HepG2 (cell line): Measurements from ENCODE around the gene NTMT1. TPM values are rescaled to one million over a fixed set of nuclear protein-coding genes. Genes with fewer than 3 reads are reported as not detected.

ENCODE experiments used
- ATAC-seq: fragments of 200-7000 bp; cut with Tn5 transposase; 3 replicates; pipeline ENCODE4 v1.9.1; 2020; ENCODE audit warnings: mild to moderate bottlenecking, moderate library complexity
- BruUV-seq: library from RNA; stranded (reverse); fragments of 400-500 nt; replicated peaks from 2 replicates; lab custom pipeline; 2021; lab: Mats Ljungman, UMichigan
- CTCF ChIA-PET: fragments of 300-600 bp; formaldehyde crosslinking; extraction: SDS; loops from one replicate; lab custom pipeline; 2021; ENCODE audit warnings: low total read pairs, inconsistent platforms, low intra/inter-chr PET ratio; lab: Yijun Ruan, JAX
- POLR2A ChIA-PET: fragments of 350-600 bp; sonication (Branson Sonifier 250); formaldehyde crosslinking; loops from one replicate; lab custom pipeline; 2020; ENCODE audit warnings: antibody characterized with exemption, inconsistent platforms; lab: Yijun Ruan, JAX
- DNase-seq: peaks from one replicate; pipeline ENCODE4 v3.0.0-alpha.2; 2015; ENCODE audit warnings: low spot score
- FAIRE-seq: peaks from 3 replicates; lab custom pipeline; 2011; peaks lifted over from hg19 to GRCh38; lab: Jason Lieb, UNC
- H2AFZ ChIP-seq: one replicate; pipeline ENCODE4 v1.6.1; 2011; ENCODE audit warnings: low read length, inconsistent platforms
- H3K27ac ChIP-seq: fragments of 300-600 bp; 3 replicates; pipeline ENCODE4 v1.8.0; 2011; ENCODE audit warnings: mixed run types, mild to moderate bottlenecking, mixed read lengths, low read length, inconsistent platforms; ENCODE audit not compliant: insufficient read depth; ENCODE audit errors: extremely low read length
- H3K27me3 ChIP-seq, 2 experiments: fragments of 200-600 bp in 1 of 2; 2 replicates in 1 of 2; 3 replicates in 1 of 2; pipeline versions ENCODE4 v1.6.0 to v1.8.0; 2011; ENCODE audit warnings: low read length in 2 of 2, mild to moderate bottlenecking in 2 of 2, moderate library complexity in 2 of 2, inconsistent platforms in 1 of 2; ENCODE audit not compliant: insufficient read depth in 2 of 2, control insufficient read depth in 1 of 2
- H3K36me3 ChIP-seq, 2 experiments: fragments of 200-600 bp in 1 of 2; replicated peaks in 1 of 2; 2 replicates in 1 of 2; 3 replicates in 1 of 2; pipeline versions ENCODE4 v1.5.1 to v1.8.0; 2011; ENCODE audit warnings: low read length in 2 of 2, inconsistent platforms in 1 of 2; ENCODE audit not compliant: insufficient read depth in 2 of 2, control insufficient read depth in 1 of 2
- H3K4me1 ChIP-seq: 2 replicates; pipeline ENCODE4 v1.5.1; 2012; ENCODE audit warnings: low read length, inconsistent platforms; ENCODE audit not compliant: insufficient read depth
- H3K4me2 ChIP-seq: 2 replicates; pipeline ENCODE4 v1.6.0; 2011; ENCODE audit warnings: low read depth, low read length, inconsistent platforms
- H3K4me3 ChIP-seq, 3 experiments: fragments of 200-600 bp in 1 of 3; sonication (generic), shearing (Covaris generic) in 1 of 3; replicated peaks in 1 of 3; 2 replicates each; pipeline ENCODE4 v1.5.1; 2011 to 2016; ENCODE audit warnings: low read length in 3 of 3, inconsistent platforms in 2 of 3, low read depth in 2 of 3, mild to moderate bottlenecking in 2 of 3, control low read depth in 1 of 3, mixed read lengths in 1 of 3; ENCODE audit not compliant: insufficient read depth in 1 of 3
- H3K79me2 ChIP-seq: one replicate; pipeline ENCODE4 v1.6.1; 2011; ENCODE audit warnings: low read length, inconsistent platforms; ENCODE audit not compliant: insufficient read depth
- H3K9ac ChIP-seq: 2 replicates; pipeline ENCODE4 v1.6.0; 2011; ENCODE audit warnings: mild to moderate bottlenecking, low read depth, low read length, inconsistent platforms; ENCODE audit not compliant: insufficient read depth
- H3K9me3 ChIP-seq: 2 replicates; pipeline ENCODE4 v1.5.1; 2012; ENCODE audit warnings: mild to moderate bottlenecking, low read length
- H4K20me1 ChIP-seq: 2 replicates; pipeline ENCODE4 v1.6.0; 2011; ENCODE audit warnings: inconsistent platforms, mild to moderate bottlenecking, low read length, moderate library complexity; ENCODE audit not compliant: insufficient read depth
- DR1 ChIP-seq: sonication (generic); formaldehyde crosslinking; IDR thresholded peaks from 2 replicates; pipeline ENCODE4 v1.8.0; 2021; ENCODE audit warnings: mild to moderate bottlenecking, missing genetic modification reagents, inconsistent platforms
- HHEX ChIP-seq: IDR thresholded peaks from 2 replicates; pipeline ENCODE4 v1.6.1; 2016; ENCODE audit warnings: control low read depth
- KLF12 ChIP-seq: sonication (generic); formaldehyde crosslinking; IDR thresholded peaks from 2 replicates; pipeline ENCODE4 v1.4.0; 2020; ENCODE audit warnings: missing genetic modification reagents, borderline replicate concordance
- SP1 ChIP-seq, 2 experiments: fragments of 450-650 bp in 1 of 2; sonication (generic) in 1 of 2; formaldehyde crosslinking in 1 of 2; IDR thresholded peaks; 2 replicates each; pipeline versions ENCODE4 v1.4.0 to v1.6.1; 2016 to 2020; ENCODE audit warnings: missing genetic modification reagents in 1 of 2
- SRF ChIP-seq: IDR thresholded peaks from 2 replicates; pipeline ENCODE4 v1.6.1; 2011; ENCODE audit warnings: mild to moderate bottlenecking, low read depth, low read length, moderate library complexity
- SRSF4 ChIP-seq: fragments of 200-400 bp; formaldehyde crosslinking; IDR thresholded peaks from one replicate; pipeline ENCODE4 v1.6.1; 2018; ENCODE audit warnings: mild to moderate bottlenecking, low read depth, low read length, moderate library complexity; ENCODE audit not compliant: poor library complexity, severe bottlenecking
- TCF7L2 ChIP-seq: IDR thresholded peaks from 2 replicates; pipeline ENCODE4 v1.6.1; 2011; ENCODE audit warnings: mild to moderate bottlenecking, low read depth, low read length, moderate library complexity
- ZNF460 ChIP-seq: sonication (generic); formaldehyde crosslinking; IDR thresholded peaks from 2 replicates; pipeline ENCODE4 v1.5.1; 2020; ENCODE audit warnings: missing genetic modification reagents, mild to moderate bottlenecking, borderline replicate concordance
- WGBS: methylation state at CpG from one replicate; pipeline ENCODE4 v1.1.6; 2017; ENCODE audit warnings: low lambda C conversion rate; 5-methylcytosine and 5-hydroxymethylcytosine counted together
- in situ Hi-C: cut with HindIII; loops from 2 replicates; pipeline ENCODE4 v1.10.0; 2017; ENCODE audit warnings: low pct_unique_long_range_greater_than_20kb; ENCODE audit not compliant: extremely low pct_ligation_motif_present
- intact Hi-C: fragments of 100-400 bp; cut with micrococcal nuclease; formaldehyde crosslinking; loops from one replicate; pipeline ENCODE4 v1.10.0; 2022; ENCODE audit not compliant: unreplicated experiment
- polyA plus RNA-seq, 8 experiments: library from polyadenylated mRNA; depleted of rRNA in 3 of 8; stranded (reverse) in 7 of 8; unstranded in 1 of 8; fragments of >200 nt; fragmentation: Illumina TruSeq in 4 of 8; extraction: Trizol in 4 of 8; gene quantifications; 2 replicates each; pipeline versions ENCODE4 v1.2.1 to v1.2.3, GENCODE V29; 2011 to 2016; ENCODE audit warnings: low read depth in 4 of 8, missing spikeins in 1 of 8, mixed read lengths in 1 of 8; ENCODE audit not compliant: insufficient read depth in 1 of 8
- total RNA-seq, 5 experiments: library from RNA; depleted of rRNA; stranded (reverse); fragments of >200 nt; fragmentation: Illumina TruSeq; extraction: Trizol; gene quantifications; 2 replicates each; pipeline ENCODE4 v1.2.3, GENCODE V29; 2016; ENCODE audit warnings: low read depth in 1 of 5
- TF ChIP-seq, protein P1 (sequence below): sonication (generic); formaldehyde crosslinking; conservative IDR thresholded peaks from 2 replicates; pipeline ENCODE4 v1.8.0; 2022; ENCODE audit warnings: missing genetic modification reagents
- TF ChIP-seq, protein P2 (sequence below): sonication (generic); formaldehyde crosslinking; IDR thresholded peaks from 2 replicates; pipeline ENCODE4 v1.5.0; 2020; ENCODE audit warnings: missing genetic modification reagents

The NTMT1 gene
- total and polyA plus RNA-seq, 2 of the 13 experiments (the other 11 are each of a cell fraction or from before 2014, with no cell fraction given): 49.1 to 53.8 TPM

DNA sequence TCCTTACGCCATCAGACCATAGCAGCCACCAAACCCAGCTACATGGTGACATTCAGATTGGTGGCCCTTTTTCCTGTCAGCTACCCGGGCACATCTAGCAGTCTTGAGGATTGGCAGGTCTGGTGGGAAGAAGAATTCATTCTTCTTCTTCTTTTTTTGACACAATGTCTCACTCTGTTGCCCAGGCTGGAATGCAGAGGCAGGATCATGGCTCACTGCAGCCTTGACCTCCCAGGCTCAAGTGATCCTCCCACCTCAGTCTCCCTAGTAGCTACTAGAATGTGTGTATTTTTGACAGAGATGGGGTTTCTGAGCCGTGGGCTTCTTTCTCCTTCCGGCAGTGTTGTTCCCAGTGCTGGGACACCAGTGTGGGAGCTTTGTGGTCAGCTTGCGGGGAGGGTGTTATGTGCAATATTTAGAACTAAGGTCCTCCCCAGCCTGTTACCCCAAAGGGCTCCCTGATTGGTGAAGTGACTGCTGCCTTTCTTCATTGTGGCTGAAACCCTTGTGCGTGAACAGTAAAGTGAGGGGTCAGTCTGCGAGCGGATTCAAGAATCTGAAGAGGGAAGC is 3.4 kb downstream of the NTMT1 start:
- POLR2A ChIA-PET: no interaction called here
- Histone ChIP-seq H2AFZ (no peak overlapping the region), H3K4me2 (peak overlapping the region; percentile 29; the same call in 1 of the 2 replicates), H3K27me3 (no peaks in the 10 kb centered on the region), H3K27ac (no peak overlapping the region), H3K4me1 (peaks cover 61% of the 10 kb centered on the region), H3K36me3 (peaks cover 24 to 57% of the 10 kb centered on the region in 2 experiments), H4K20me1 (peaks cover 59% of the 10 kb centered on the region), H3K4me3 (no peak overlapping the region), H3K9ac (no peak overlapping the region), H3K79me2 (peaks cover 72% of the 10 kb centered on the region), H3K9me3 (no peaks in the 10 kb centered on the region)
- in situ Hi-C loops (no loop called here), intact Hi-C loops (loop anchor here (10.0 kb wide), 1 partner anchor 455 kb away; the partner anchor contains the start of gene IER5L)
- WGBS: 90% methylated on average over 8 of the region's 8 CpGs
- FAIRE-seq: no peak
- DNase-seq: no peak
- CTCF ChIA-PET: no interaction called here
- ATAC-seq: no peak
- no TSS peak for BruUV-seq
- no peak for TF ChIP-seq SRSF4
- TF ChIP-seq KLF12 (CRISPR knock-in tag): no peak
- TF ChIP-seq SRF: no peak
- no peak for TF ChIP-seq ZNF460
- no peak for TF ChIP-seq DR1 (CRISPR knock-in tag)
- TF ChIP-seq, protein P1, sequence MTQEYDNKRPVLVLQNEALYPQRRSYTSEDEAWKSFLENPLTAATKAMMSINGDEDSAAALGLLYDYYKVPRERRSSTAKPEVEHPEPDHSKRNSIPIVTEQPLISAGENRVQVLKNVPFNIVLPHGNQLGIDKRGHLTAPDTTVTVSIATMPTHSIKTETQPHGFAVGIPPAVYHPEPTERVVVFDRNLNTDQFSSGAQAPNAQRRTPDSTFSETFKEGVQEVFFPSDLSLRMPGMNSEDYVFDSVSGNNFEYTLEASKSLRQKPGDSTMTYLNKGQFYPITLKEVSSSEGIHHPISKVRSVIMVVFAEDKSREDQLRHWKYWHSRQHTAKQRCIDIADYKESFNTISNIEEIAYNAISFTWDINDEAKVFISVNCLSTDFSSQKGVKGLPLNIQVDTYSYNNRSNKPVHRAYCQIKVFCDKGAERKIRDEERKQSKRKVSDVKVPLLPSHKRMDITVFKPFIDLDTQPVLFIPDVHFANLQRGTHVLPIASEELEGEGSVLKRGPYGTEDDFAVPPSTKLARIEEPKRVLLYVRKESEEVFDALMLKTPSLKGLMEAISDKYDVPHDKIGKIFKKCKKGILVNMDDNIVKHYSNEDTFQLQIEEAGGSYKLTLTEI: no peak
- TF ChIP-seq, protein P2, sequence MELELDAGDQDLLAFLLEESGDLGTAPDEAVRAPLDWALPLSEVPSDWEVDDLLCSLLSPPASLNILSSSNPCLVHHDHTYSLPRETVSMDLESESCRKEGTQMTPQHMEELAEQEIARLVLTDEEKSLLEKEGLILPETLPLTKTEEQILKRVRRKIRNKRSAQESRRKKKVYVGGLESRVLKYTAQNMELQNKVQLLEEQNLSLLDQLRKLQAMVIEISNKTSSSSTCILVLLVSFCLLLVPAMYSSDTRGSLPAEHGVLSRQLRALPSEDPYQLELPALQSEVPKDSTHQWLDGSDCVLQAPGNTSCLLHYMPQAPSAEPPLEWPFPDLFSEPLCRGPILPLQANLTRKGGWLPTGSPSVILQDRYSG (CRISPR knock-in tag): no peak
- TF ChIP-seq HHEX: no peak
- TF ChIP-seq SP1 (IDR thresholded peaks at IDR 0.05): no peak
- TF ChIP-seq SP1 (CRISPR knock-in tag; IDR thresholded peaks at IDR 0.05): no peak
- TF ChIP-seq TCF7L2: no peak
